Hematopoietic multipotent progenitor cell (in vitro differentiated cells): Measurements from ENCODE around the gene MTX3. TPM values are rescaled to one million over a fixed set of nuclear protein-coding genes. Genes with fewer than 3 reads are reported as not detected.

ENCODE experiments used
- DNase-seq, 3 donors: peaks; one replicate each; pipeline ENCODE4 v3.0.0-alpha.2; 2011 to 2015; ENCODE audit warnings: low read depth in 2 of 3, low spot score in 2 of 3
- small RNA-seq: library from RNA; depleted of rRNA; stranded (forward); fragments of <200 nt; gene quantifications from one replicate; pipeline ENCODE3, GENCODE V24; 2012
- total RNA-seq: library from RNA; depleted of rRNA; stranded (reverse); fragments of >200 nt; gene quantifications from one replicate; pipeline ENCODE4 v1.2.3, GENCODE V29; 2012

MTX3 gene
- total RNA-seq, 1 donor, result 3.0 TPM

GRCh38 chr5:79936646-79937216 lies 54.3 kb downstream of the MTX3 start:
- DNase-seq, result no peak

GRCh38 chr5:79936002-79936645 lies 54.9 kb downstream of the MTX3 start:
- DNase-seq, result no peak

- DNase-seq, result no peak
These were observed 56.4 kb downstream of the MTX3 start for GRCh38 chr5:79934681-79935080.

GRCh38 chr5:79932510-79933504 lies 58.3 kb downstream of the MTX3 start:
- no peak for DNase-seq

GRCh38 chr5:79931866-79932265 lies 59.2 kb downstream of the MTX3 start:
- no peak for DNase-seq

- no peak for DNase-seq
These were observed 59.7 kb downstream of the MTX3 start for GRCh38 chr5:79931409-79931808.

- no peak for DNase-seq
These were observed 62.0 kb downstream of the MTX3 start for GRCh38 chr5:79929095-79929494.

Small RNAs within 50 kb of the gene (small RNA-seq; reads per million reads assigned to genes)
- gene TRMT112P2, result not detected

Other genes starting within 250 kb of the MTX3 start
- under 0.01 TPM for gene THBS4, start 44.1 kb upstream of the MTX3 start, total RNA-seq